HG02970 (cell line): ENCODE measurements around the gene DOCK10.
"Not testable (repeated sequence)": the region's sequence is repeated elsewhere in the genome, so short reads cannot be mapped to it uniquely, and the experiment has no call there.

Experiments used
- ATAC-seq: cut with Tn5 transposase; IDR thresholded peaks from one replicate; pipeline ENCODE4 v1.9.1; 2021; ENCODE audit warnings: mild to moderate bottlenecking, moderate library complexity, moderate number of reproducible peaks; ENCODE audit not compliant: unreplicated experiment, low FRiP score

Gene DOCK10

DNA sequence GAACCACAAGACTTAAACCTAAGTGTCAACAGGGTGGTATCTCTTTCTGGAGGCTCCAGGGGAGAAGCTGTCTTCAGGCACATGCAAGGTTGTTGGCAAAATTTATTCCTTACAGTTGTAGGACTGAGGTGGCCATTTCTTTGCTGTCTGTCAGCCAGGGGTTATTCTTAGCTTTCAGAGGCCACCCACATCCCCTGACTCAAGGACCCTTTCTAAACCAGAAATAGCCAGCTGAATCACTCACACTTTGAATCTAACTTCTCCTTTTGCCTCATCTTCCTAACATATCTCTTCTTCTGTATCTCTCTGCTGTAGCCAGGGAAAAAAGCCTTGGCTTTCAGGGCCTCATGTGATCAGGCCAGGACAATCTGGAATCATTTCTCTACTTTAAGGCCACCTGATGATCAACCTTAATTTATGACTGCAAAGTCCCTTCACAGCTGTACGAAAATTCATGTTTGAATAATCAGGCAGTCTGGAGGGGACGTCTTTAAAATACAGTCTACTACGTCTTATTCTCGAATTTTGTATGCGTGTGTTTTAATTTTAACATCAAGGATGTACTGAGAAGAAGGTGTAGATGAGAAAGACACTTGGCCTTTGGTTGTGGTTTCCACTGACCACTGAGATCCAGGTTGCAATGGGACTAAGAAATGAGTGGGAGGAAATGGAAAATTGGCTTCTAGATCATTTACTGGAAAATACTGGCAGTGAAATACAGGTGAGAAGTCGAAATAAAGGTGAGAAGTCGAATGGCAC is 90.4 kb downstream of the DOCK10 start:
- ATAC-seq: no peak

DNA sequence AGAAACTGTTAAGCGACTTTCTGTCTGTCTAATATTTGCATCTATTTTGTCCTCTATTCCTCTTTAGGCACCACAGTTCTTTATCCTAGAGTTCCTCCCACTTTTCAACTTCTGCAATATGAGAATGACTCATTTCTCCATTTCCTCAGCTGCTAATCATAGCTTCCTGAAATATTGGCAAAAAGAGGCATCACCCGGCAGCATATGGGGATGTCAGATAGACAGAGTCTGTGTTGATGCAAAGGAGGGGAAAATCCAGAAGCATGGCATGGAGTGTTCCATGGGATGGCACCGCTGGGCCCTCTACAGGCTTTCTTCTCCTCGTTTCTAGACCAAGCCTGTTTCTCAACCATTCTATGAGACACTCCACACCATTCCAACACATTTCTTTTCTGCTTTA is 93.4 kb downstream of the DOCK10 start:
- no peak for ATAC-seq

DNA sequence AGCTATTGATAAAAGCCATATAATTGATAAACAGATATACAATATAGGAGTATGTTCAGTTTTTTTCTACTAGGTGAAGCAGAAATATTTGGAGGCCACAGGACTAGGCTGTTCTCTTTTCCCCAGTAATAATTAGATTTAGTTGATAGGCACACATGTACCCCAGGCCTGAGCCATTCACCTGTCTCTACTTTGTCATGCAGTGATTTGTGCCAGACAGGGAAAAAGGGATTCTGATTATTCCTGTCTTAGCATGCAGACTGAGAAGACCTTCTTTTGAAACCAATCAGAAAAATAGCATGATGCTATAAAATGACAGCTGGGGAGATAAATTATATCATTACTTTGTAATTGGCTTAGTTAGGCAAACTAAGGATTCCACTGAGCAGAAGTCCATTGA is 94.3 kb downstream of the DOCK10 start:
- ATAC-seq: no peak

DNA sequence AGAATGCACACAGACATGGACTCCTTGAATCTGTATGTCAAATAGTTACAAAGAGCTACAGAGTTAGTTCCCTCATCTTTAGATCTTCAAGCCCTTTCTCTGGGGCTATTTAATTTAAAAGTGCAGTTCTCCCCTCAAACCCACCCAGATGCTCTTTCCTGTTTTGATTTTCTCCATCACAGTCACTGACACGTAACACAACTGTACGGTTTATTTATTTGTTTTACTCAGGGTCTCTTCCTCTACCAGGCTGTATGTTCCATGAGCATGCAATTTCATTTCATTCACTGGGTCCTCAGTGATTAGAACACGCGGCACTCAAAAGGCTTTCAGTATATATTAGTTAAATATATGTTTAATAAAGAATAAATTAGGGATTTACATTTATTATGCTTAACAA is 94.7 kb downstream of the DOCK10 start:
- no peak for ATAC-seq

DNA sequence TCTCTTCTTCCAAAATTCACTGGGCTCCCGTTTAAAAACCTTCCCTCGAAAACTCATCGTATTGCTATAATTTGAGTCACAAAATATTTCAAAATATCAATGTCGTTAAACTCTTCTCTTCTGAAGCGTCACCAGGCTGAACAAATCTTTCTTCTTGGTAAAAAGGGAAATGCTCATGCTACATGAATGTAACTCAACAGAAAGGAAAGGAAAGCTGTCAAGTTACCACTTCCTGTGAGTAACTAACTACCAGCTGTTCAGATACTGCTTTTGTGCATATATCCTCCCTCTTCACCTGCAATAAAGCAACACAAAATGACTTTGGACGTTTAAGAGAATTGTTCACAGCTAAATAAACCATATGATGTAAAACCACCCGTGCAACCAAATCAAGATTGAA is 95.4 kb downstream of the DOCK10 start:
- ATAC-seq: peak; percentile 61

DNA sequence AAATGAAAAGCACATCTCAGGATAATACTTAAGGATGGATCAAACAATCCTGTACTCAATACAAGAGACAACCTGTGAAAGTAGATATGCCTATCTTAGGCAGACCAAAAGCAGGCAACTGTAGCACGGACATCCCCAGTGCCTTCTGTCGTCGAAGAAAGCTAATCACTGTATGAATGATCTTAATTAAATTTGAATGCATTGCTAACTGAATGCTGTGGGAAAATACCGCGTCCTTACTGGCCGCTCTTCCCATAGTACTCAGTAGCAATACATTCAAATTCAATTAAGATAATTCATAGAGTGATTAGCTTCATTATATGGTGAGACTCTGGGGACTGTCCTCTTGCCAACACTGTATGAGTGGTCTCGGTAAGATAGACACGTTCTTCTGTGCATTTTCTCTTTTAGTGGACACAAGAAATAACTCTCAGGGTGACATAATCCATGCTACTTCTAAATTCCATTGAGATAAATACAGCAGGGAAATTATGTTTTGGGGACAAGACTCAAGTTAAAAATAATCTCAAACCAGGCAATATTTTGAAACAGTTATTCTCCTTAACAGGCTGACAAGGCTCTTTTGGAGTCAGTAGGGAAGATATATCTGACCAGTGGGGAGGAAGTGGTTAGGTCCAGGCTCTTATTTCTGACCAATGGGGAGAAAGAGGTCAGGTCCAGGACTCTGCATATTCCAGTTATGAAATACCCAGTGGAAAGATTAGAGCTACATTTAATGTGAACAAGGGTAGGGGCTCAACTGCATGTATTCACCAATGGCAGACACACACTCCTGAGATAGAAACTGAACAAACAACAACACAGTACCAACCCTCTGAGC is 97.3 kb downstream of the DOCK10 start:
- no peak for ATAC-seq

DNA sequence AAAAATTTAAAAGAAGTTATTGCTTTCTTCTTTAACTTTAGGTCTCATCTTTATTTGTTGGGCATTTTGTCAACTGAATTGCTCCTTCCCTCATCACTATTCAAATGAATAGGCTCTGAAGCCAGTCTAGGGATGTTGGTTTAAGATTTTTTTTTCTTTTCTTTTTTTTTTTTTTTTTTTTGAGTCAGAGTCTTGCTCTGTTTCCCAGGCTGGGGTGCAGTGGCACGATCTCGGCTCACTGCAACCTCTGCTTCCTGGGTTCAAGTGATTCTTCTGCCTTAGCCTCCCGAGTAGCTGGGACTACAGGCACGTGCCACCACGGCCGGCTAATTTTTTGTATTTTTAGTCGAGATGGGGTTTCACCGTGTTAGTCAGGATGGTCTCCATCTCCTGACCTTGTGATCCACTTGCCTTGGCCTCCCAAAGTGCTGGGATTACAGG is 98.6 kb downstream of the DOCK10 start:
- ATAC-seq: not testable (repeated sequence)

DNA sequence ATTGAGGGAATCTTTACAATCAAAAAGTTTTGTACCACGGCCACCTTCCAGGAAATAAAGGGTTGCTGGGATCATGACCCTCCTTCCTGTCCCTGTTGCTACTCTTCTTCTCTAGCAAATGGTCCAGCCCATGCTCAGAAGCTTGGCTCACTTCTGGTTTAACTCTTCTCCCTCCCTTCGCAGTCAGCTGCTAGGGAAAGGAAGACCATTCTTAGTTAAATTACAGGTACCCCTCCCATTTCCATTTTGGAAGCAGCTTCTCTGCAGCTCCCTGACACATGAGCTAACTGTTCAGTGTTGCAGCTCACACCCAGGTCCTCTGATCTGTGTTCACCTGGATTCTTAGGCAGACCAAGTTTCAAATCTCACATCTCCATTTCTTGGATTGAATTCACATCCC is 100.3 kb downstream of the DOCK10 start:
- no peak for ATAC-seq

DNA sequence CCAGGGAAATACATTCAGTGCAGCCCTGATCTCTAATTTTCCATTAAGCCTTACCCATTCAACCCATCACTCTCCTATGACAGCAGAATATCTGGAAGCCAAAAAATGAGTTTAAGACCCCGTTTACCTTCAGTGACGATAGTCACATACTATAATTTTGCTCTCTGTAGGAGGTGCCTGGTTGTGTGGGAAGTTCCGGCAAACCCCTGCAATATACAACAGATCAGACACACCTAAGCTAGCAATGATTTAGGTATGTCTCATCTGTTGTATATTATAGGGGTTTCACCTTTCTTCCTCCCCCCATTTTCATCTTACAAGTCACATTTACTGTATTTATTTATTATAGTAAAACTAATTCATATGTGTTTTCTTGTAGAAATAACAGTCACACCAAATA is 101.7 kb downstream of the DOCK10 start:
- no peak for ATAC-seq

DNA sequence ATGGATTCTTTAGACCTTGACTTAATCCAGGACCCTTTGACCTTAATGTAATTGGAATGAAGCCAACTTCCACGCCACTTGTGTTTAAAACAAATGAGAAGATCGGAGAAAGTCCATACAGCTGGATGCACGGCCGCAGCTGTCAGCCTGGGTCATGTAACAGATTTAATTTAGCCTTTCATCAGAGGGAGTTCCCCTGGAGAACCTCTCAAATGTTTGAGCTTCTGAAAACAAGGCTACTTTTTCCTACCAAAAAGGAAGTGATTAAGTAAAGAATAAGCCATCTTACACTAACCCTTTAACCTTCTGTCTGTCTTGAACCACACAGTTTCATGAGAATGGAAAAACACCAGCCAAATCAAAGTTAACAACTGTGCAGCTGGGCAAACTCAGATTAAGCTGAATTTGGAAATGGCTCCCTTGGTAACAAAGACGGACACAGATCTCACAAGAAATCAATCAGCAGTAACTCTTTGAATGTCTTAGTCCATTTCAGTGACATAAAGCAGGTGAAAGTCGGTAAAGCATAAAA is 103.6 kb downstream of the DOCK10 start:
- ATAC-seq: peak; percentile 48

DNA sequence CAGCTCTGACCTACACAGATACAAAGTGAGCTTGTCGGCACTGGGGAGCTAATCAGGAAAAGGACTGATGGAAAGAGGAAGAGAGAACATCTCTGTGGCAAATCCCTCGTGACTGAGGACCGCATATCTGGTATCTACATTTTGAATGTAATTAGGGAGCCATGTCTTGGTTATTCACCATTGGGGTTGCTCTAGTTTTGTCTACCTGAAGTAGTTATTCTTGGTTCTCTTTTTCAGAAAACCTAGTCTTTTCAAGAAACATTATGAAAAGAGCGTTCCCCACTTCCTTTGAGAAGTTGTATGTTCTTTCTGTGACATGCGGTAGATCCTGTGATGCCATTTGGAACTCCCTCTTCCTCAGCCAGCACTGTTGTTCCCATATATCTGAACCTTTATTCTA is 104.4 kb downstream of the DOCK10 start:
- ATAC-seq: peak; percentile 75

DNA sequence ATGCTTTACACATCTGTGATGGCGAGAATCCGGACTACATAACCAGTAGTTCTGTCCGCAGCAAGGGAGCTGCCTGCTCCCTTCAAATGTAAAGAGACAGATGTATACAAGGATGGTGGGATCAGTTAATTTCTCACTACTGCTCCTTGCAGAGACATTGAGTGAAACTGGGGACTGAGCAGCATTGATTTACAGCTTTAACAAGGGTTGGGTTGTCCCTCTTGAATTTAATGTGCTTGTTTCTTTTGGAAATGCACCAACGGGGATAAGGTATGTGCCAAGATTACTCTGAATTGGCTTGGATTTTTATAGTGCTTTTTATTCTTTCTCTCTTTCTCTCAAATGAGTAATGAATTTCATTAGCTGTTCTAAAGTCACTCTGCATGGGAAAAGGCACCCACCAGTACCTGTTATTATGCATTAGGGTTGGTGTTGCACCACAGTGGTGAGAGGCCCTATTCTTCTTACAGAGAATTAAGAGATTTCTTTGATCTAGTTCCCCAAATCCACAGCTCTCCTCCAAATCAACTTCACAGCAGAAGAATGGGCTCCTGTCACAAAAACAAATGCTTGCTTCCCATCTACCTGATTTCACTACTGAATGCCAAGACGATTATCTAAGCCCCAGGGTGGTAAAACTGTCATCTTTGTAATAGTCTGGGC is 107.6 kb downstream of the DOCK10 start:
- no peak for ATAC-seq

DNA sequence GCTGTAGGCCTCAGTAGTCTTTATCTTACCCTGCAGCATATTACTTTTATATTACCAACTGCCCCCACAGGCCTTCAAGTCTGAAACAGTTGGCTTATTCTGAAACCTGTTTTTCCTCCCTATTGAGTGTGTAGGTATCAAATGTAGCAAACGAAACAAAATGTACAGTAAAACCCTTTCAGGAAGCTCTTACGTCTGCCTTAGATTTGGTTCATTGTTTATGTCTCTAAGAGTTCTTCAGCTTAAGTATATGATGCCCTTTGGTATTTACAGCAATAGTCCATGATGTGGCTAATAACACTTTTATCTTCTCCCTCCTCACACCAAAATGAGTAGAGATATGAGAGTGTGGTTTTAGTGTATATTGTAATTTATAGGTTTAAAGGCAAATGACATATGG is 108.8 kb downstream of the DOCK10 start:
- no peak for ATAC-seq

DNA sequence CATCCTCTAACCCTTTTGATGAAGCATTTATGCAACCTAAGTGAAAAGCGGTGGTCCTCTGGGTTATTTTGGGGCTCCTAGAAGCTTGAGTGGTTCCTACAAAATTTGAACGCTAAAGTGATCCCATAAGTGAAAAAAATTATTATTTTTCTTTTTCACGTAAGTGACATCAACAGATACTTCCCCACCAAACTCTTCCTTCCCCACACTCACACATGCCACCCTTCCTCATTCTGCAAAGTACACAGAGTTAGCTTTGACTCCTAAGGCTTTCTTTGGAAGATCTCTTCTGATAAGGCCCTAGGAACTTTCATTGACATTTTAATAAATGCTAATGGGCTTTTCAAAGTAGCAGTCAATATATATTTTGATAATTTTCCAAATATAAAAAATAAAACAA is 109.7 kb downstream of the DOCK10 start:
- no peak for ATAC-seq

DNA sequence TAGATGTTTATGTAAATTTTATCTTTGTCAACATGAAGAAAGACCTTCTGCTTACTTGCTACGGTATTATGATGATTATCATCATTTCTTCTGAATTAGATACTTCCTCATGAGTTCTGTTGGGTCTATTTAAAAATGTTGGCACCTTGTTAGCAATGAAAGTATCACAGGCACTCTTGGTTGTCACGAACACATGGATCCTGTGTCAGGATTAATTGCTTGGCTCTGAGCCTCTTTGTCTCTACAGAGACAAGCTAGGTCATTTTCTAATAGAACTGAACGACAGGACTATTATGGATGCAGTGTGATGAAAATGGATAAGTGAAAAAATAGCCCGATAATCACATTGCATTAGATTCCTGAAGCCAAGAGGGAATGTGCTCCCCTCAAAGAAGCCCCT is 110.3 kb downstream of the DOCK10 start:
- ATAC-seq: no peak

DNA sequence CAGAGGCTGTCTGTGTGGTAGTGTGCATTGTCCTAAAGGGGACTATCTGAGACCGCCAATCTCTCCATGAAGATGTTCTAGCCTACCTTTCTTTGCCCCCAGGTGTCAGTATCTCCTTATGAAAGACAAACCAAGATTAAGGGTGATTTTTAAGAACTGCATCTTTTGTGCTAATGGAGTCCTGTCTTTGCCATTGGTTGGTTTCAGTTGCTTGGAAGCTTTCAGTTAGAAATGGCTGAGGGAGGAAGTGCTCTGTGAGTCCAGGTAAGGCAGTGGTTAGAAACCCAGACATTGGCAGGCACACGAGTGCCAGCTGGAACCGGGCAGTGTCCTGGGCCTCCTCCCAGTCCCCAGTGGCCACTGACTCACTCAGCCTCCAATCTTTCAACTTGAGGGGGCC is 111.3 kb downstream of the DOCK10 start:
- no peak for ATAC-seq

DNA sequence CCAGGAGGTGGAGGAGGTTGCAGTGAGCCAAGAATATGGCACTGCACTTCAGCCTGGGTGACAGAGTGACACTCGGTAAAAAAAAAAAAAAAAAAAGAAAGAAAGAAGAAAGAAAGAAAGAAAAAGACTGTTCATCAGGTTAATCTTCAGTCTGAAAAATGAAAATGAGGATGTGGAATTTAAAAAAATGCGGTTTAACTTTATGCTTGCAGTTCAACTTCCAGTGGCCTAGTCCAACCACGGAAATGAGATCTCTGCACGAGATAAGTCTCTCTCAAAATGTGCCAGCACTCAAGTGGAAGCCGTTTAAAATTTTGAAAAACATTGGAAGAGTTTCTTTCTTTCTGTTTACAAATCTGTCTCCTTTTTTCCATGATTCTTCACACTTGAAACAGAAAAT is 112.1 kb downstream of the DOCK10 start:
- no peak for ATAC-seq

DNA sequence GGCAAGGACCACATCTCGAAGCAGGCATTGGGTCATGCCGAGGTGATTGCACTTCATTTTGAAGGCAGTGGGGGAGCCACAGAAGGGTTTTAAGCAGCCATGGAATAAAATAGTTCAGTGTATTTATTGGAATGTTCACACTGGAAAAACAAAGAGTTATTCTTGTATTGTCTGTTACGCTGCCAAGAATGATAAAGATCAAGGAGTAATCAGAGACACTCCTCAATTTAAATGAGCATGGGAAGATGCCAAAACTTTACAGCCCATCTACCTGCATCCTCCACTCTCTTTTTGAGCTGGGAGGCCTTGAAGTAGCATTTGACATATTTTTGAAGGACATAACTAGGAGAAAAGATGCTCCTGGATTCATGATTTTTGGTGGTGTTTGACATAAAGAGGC is 112.8 kb downstream of the DOCK10 start:
- ATAC-seq: no peak

DNA sequence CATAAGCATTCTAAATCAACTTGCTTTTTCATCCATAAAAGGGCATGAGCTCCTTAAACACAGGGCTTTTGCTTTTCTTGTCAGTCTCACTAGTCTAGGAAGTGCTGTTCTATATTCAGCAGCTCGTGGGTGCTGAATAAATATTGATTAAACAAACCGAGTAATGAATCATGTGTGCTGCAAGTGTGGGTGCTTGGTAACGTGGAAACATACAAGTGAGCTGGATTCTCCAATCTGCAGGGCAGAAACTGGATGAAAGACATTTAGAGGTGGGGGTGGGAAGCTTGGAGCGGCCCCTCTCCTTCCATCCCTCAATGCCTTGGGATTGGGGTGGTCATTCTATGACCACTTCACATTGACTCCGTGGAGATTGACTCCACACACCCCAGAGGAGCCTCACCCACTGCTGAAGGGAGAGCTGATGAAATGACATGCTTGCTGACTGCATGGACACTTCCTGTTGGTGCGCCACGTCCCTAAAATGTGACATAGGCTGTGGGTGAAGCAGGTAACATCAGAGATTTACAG is 114.6 kb downstream of the DOCK10 start:
- no peak for ATAC-seq

DNA sequence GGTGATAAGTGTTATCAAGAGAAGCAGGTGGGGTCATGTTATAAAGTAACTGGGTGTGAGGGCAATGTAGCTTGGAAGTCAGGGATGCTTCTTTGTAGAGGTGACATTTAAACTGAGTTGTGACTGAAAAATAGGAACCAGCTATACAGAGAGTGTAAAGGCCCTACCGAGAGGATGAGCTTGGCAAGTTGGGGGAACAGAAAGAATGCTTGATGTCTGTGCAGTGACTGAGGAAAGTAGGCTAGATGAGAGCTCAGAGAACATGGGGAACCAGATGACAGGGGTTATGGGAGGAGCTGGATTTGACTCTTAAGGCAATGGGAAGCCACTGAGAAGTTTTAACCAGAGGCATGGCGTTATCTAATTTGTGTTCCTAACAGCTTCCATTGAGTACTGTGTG is 115.3 kb downstream of the DOCK10 start:
- ATAC-seq: no peak

DNA sequence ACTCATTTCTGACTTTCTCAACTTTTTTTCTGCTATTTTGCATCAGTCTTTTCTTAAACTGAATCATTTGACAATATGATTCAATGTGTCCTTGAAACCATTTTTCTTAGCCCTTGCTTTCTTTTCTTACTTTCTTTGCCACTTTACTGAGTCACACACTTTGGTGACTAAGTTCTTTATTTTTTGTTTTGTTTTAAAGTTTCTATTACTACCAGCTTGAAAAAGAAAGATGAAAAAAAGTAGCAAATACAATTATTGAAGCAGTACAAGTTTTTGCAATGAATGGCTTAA is 116.5 kb downstream of the DOCK10 start:
- ATAC-seq: no peak
